ENCODE results near the gene TOM1L1. TPM values are rescaled to one million over a fixed set of nuclear protein-coding genes. Genes with fewer than 3 reads are reported as not detected.

The TOM1L1 gene
- total and polyA plus RNA-seq, 2 of the 8 experiments (the other 6 are each of a cell fraction or from before 2014, with no cell fraction given): 47.0 to 60.8 TPM

- no peak for TF ChIP-seq CTCF (IDR thresholded peaks at IDR 0.05; ENCODE audit: control extremely low read depth in 1 of 3, insufficient read depth in 1 of 3, low read depth in 1 of 3, low read length in 3 of 3)
- TF ChIP-seq KDM4A (IDR thresholded peaks at IDR 0.05; ENCODE audit: low read depth, low read length, severe bottlenecking): no peak
- TF ChIP-seq CBX5 (IDR thresholded peaks at IDR 0.05; ENCODE audit: low read depth, low read length): no peak
These were observed 44.6 kb downstream of the TOM1L1 start (continued) for GRCh38 chr17:54945231-54945630.
